ENCODE results near the gene TBXAS1.

Gene TBXAS1

GRCh38 chr7:139846297-139846696, 17.2 kb downstream of the TBXAS1 start:
- no peaks in the 10 kb centered on the region for H3K4me1 ChIP-seq (ENCODE audit: insufficient read depth, low read length, poor library complexity, severe bottlenecking)
- H4K20me1 ChIP-seq (ENCODE audit: insufficient read depth, low read length, poor library complexity, severe bottlenecking), result no peaks in the 10 kb centered on the region
- no peak overlapping the region for H3K4me2 ChIP-seq (ENCODE audit: low read depth, low read length, poor library complexity, severe bottlenecking)
- no peaks in the 10 kb centered on the region for H3F3A ChIP-seq (ENCODE audit: low read depth)
- H3K4me3 ChIP-seq (ENCODE audit: low read length, poor library complexity, severe bottlenecking), result no peak overlapping the region
- H3K9me3 ChIP-seq (ENCODE audit: insufficient read depth, low read depth, low read length), result no peaks in the 10 kb centered on the region
- H3K79me2 ChIP-seq (ENCODE audit: insufficient read depth, low read length), result no peaks in the 10 kb centered on the region
- H3K36me3 ChIP-seq (ENCODE audit: insufficient read depth, low read length), result no peaks in the 10 kb centered on the region
- H3K27me3 ChIP-seq (ENCODE audit: insufficient read depth, low read length, poor library complexity, severe bottlenecking), result no peaks in the 10 kb centered on the region
- H3K9me2 ChIP-seq (replicated peaks; ENCODE audit: low read depth, low read length), result no peaks in the 10 kb centered on the region
- H3K9ac ChIP-seq (ENCODE audit: low read depth, low read length, poor library complexity, severe bottlenecking), result no peak overlapping the region
- H2AFZ ChIP-seq (ENCODE audit: low read length), result no peak overlapping the region
- TF ChIP-seq EZH2phosphoT487 (IDR thresholded peaks at IDR 0.05; ENCODE audit: borderline replicate concordance), result no peak
- no peak for TF ChIP-seq CTCF (conservative IDR thresholded peaks at IDR 0.05; ENCODE audit: low read length)

GRCh38 chr7:139848274-139848673, 19.2 kb downstream of the TBXAS1 start:
- Histone ChIP-seq H3K79me2 (ENCODE audit: insufficient read depth, low read length) (no peaks in the 10 kb centered on the region), H3K4me2 (ENCODE audit: low read depth, low read length, poor library complexity, severe bottlenecking) (no peak overlapping the region), H3F3A (ENCODE audit: low read depth) (no peaks in the 10 kb centered on the region), H4K20me1 (ENCODE audit: insufficient read depth, low read length, poor library complexity, severe bottlenecking) (no peaks in the 10 kb centered on the region), H3K9me2 (replicated peaks; ENCODE audit: low read depth, low read length) (no peaks in the 10 kb centered on the region), H3K4me3 (ENCODE audit: low read length, poor library complexity, severe bottlenecking) (no peak overlapping the region), H3K4me1 (ENCODE audit: insufficient read depth, low read length, poor library complexity, severe bottlenecking) (no peaks in the 10 kb centered on the region), H3K36me3 (ENCODE audit: insufficient read depth, low read length) (no peaks in the 10 kb centered on the region), H3K27me3 (ENCODE audit: insufficient read depth, low read length, poor library complexity, severe bottlenecking) (no peaks in the 10 kb centered on the region), H3K9me3 (ENCODE audit: insufficient read depth, low read depth, low read length) (no peaks in the 10 kb centered on the region), H2AFZ (ENCODE audit: low read length) (no peak overlapping the region), H3K9ac (ENCODE audit: low read depth, low read length, poor library complexity, severe bottlenecking) (no peak overlapping the region)
- no peak for TF ChIP-seq CTCF (conservative IDR thresholded peaks at IDR 0.05; ENCODE audit: low read length)
- no peak for TF ChIP-seq EZH2phosphoT487 (IDR thresholded peaks at IDR 0.05; ENCODE audit: borderline replicate concordance)

GRCh38 chr7:139850906-139851305, 21.8 kb downstream of the TBXAS1 start:
- no peaks in the 10 kb centered on the region for H3K9me3 ChIP-seq (ENCODE audit: insufficient read depth, low read depth, low read length)
- no peaks in the 10 kb centered on the region for H3K27me3 ChIP-seq (ENCODE audit: insufficient read depth, low read length, poor library complexity, severe bottlenecking)
- no peaks in the 10 kb centered on the region for H3K9me2 ChIP-seq (replicated peaks; ENCODE audit: low read depth, low read length)
- H2AFZ ChIP-seq (ENCODE audit: low read length), result no peak overlapping the region
- no peaks in the 10 kb centered on the region for H3F3A ChIP-seq (ENCODE audit: low read depth)
- no peaks in the 10 kb centered on the region for H3K36me3 ChIP-seq (ENCODE audit: insufficient read depth, low read length)
- H3K9ac ChIP-seq (ENCODE audit: low read depth, low read length, poor library complexity, severe bottlenecking), result no peak overlapping the region
- H3K4me1 ChIP-seq (ENCODE audit: insufficient read depth, low read length, poor library complexity, severe bottlenecking), result peaks cover 16% of the 10 kb centered on the region
- no peaks in the 10 kb centered on the region for H4K20me1 ChIP-seq (ENCODE audit: insufficient read depth, low read length, poor library complexity, severe bottlenecking)
- no peak overlapping the region for H3K4me2 ChIP-seq (ENCODE audit: low read depth, low read length, poor library complexity, severe bottlenecking)
- H3K79me2 ChIP-seq (ENCODE audit: insufficient read depth, low read length), result no peaks in the 10 kb centered on the region
- TF ChIP-seq CTCF (conservative IDR thresholded peaks at IDR 0.05; ENCODE audit: low read length) (no peak), EZH2phosphoT487 (IDR thresholded peaks at IDR 0.05; ENCODE audit: borderline replicate concordance) (no peak)
- H3K4me3 ChIP-seq (ENCODE audit: low read length, poor library complexity, severe bottlenecking), result no peak overlapping the region

Measured in Loucy (cell line).